Skin epidermis (tissue), 12 donors: ENCODE measurements around the gene GBP7.

Experiments used
- H3K27ac ChIP-seq, 21 experiments: fragments of 200-600 bp; sonication (generic) in 11 of 21; one replicate each; pipeline ENCODE4 v1.5.0; 2020; ENCODE audit warnings: mild to moderate bottlenecking in 3 of 21, inconsistent platforms in 2 of 21, moderate library complexity in 2 of 21
- H3K4me3 ChIP-seq, 7 experiments: fragments of 200-600 bp; sonication (generic) in 2 of 7; one replicate each; pipeline ENCODE4 v1.5.0; 2020; ENCODE audit warnings: inconsistent platforms in 2 of 7, mild to moderate bottlenecking in 2 of 7, moderate library complexity in 1 of 7

GBP7 gene

DNA sequence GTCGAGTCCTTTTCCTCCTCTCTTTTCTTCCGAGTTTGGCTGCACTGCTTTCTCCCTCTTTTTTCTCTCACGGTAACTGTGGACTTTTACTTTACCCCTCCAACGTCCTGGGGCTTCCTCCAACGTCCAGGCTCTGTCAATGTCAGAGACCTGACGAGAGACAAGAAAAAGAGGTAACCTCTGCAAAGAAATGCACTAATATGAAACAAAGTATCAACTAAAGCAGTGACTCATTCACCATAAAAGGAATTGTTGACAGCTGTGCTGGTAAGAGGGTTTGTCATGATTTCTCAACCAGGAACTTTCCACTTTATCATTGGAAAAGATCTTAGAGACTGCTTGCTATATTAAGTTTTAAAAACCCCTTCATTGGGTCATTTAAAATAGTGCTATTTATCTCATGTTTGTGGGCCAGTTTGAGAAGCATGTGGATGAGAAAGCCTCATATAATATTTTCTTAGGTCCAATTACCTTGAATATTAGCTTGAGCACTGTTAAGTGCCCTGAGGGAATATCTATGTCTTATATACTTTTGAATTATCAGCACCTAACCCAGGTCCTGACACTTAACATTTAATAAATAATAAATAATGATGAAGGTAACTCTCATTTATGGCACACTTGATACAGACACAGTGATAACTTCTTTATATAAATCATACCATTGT is 49.8 kb downstream of the GBP7 start, which contains the start of gene GBP2:
Gene GBP2 (minus strand): TSS at position 202 of the 668 bp plus-strand sequence. CDS start 4,148 bp downstream, outside the sequence.
- H3K27ac ChIP-seq, result peak within 1 kb of the TSS in 20 of 21 experiments; percentile 71 to 97 (median 84)
- peak within 1 kb of the TSS; percentile 44 to 64 (median 51) for H3K4me3 ChIP-seq

DNA sequence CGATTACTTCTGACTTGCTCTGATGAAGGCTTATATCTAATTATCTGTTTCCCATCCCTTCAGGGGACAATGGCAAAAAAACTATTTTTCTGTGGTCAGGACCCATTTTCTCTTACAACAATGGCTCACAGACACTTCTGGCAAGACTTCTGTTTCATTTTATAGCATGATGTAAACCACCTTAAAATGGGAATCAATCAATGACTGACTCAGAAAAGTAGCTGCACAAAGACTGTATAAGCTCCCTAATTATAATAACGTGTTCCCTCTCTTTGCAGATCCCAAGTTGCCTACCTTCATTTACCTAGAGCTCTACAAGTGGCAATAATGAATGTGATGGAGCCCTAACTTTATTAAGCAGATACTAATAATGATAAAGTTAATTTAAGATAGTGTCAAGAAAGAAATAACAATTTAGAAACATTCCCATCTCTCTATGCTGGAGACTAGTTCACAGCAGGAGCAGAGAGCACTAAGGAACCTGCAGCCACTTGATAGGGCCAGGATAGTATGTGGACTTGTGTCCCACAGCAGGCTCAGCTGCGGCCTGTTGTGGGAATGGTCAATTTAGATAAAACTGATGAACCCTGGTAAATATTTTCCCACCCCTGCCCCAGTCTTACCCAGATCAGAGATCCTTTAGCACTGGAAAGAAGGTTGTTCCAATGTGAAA is 50.4 kb downstream of the GBP7 start:
- H3K4me3 ChIP-seq, result peak overlapping the region; percentile 44 to 64 (median 51)
- peak overlapping the region in 20 of 21 experiments; percentile 68 to 97 (median 84) for H3K27ac ChIP-seq

DNA sequence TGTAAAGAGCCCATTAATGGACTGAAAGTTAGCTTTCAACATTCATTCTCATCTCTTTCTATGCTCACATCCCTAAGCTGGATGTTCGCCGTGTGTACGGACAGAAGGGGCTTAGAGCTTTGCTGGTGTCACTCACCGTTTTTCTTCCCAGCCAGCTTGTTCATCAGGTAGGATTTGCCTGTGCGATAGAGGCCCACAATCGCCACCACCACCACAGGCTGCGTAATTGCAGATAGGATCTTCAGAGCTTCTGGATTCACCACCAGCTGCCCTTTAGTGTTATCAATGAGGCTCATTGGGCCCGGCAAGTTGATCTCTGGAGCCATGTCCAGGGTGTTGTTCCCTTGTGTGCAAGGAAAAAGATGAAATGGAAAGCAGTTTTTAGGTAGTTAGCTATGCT is 54.2 kb downstream of the GBP7 start:
- H3K27ac ChIP-seq, result no peak overlapping the region
- H3K4me3 ChIP-seq, result no peak overlapping the region

DNA sequence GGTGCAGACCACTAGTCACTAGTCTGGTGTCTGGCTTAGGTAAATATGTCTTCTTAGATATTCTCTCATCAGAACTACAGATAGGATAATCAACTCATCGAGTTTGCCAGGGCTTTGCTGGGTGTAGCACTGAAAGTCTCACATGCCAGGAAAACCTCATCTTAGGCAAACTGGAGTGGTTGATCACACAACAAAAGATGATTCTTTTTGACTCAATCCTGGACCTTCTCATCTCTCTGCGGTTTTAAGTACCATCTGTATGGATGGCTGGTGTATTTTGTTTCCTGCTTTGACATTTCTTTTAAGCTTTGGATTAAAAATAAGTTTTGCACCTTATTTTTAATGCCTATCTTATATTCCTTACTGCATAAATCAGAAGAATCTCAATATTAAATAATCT is 61.1 kb downstream of the GBP7 start:
- no peak overlapping the region for H3K27ac ChIP-seq
- no peak overlapping the region for H3K4me3 ChIP-seq

DNA sequence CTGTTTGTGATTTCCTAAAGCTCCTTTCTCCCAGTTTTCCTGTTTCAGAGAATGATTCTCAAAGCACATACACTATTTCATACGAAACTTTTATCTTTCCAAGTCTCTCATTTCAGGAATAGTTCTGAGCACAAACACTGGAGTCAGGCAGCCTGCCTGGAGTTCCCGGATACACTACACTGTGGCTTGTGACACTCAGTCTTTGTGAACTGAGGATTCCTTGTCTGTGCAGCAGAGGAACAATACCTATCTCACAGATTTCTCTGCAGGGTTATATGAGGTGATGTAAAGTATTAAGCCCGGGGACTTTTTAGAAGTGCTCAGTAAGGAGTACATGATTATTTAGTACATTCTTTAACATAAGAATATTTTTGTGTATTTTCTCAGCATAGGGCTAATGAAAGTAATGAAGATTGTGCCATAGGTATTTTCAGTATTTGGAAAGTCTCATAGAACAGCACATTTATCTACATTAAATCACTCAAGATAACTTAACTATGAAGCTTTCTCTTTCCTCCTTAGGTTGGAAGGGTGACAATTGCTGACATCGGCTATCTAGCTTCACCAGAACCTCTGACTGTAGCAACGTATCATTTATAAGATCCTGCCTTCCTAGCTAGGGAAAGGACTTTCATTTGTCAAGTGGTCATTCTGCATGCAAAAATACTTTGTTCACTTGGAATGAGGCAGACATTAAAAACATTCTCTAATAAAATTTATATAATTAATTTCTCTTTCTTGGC is 62.8 kb downstream of the GBP7 start:
- H3K4me3 ChIP-seq, result no peak overlapping the region
- peak overlapping the region in 1 of 21 experiments; percentile 22 for H3K27ac ChIP-seq

DNA sequence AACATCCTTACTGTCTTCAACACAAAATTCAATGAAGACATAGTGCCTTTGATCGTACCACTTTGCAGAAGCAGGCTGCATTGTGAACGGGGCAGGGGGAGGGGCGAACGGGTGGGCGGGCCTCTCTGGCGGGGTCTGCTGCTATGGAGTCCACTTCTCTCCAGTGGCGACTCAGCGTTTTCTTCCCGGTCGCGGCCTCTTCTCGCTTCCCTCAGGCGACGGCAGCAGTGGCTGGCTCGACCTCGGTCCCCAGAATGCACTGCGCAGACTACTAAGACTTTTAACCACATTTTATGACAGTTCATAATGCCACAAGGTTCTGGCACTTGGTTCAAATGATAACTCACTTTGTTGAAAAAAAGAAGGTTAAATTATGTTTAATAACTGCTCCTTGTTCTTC is 71.1 kb downstream of the GBP7 start:
- no peak overlapping the region for H3K4me3 ChIP-seq

DNA sequence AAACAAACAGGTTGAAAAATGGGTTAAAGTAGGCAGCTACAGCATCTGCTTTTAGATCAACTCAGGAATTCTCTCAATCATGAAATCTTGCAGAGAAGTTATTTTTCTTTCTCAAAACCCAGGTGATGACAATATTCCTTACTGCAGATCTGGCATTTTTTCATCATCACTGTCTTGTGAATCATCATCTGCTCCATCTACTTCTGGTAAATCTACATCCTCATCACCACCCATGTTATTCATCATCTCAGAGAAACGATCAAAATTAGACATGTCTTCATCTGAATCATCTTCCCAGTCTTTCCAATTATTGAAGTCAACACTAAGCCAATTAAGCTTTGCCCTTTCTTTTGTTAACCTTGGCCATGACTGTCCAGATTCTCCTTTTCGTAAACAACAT is 71.7 kb downstream of the GBP7 start:
- no peak overlapping the region for H3K27ac ChIP-seq
- H3K4me3 ChIP-seq, result no peak overlapping the region

More for the DNA sequence above, 71.1 kb downstream of the GBP7 start:
- H3K27ac ChIP-seq, result no peak overlapping the region

DNA sequence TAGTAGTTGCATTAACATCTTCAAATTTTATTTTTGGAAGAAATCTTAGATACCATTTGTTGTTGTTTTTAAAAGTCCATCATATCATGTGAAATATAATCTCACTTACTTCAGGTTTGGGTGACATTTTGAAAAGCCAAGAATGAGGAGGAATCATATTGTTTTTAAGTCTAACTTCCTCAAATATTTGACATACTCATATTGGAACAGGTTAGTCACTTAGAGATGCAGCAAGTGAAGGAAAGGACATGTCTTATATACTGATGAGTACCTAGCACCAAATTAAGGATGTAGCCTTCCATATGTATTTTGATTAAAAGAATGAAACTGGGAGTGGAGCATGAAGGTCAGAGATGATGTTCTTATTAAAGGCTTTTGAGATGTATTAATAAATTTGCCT is 73.8 kb downstream of the GBP7 start:
- H3K4me3 ChIP-seq, result no peak overlapping the region
- no peak overlapping the region for H3K27ac ChIP-seq

DNA sequence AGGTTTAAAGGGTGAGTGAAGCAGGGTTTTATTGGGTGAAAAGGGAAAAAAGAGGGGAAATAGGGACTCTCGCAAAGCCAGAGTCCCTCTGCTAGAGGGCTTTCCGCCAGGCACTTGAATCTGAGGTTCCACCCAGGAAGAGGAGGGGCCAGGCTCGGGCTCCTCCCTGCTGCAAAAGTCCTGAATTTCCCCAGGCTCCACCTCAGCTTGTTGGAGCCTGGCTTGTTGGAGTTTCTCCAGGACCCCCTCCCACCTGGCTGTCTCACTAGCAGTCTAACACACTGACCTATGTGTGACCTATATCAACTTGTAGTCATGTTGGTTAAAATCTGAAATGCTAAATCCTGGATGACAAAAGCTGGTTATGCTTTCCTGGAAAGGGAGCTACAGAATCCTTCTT is 75.4 kb downstream of the GBP7 start:
- Histone ChIP-seq H3K27ac (no peak overlapping the region), H3K4me3 (no peak overlapping the region)

DNA sequence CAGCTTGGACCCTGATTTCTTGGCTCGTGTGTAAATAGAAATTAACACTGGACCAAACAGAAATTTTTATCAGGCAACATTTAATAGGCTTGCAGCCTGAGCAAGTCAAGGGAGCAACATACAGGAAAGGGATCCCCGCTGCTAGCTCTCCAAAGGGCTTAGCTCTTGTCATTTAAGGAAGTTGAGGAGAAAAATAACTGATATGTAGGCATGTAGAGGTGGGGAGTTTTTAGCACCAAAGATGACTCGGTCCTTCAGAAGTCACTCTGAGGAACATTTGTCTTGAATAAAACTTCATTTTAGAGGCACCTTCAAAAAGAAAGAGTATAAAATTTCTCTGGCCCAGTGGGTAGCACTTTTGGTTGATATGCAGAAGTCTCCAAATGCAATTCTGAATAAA is 76.9 kb downstream of the GBP7 start:
- Histone ChIP-seq H3K27ac (no peak overlapping the region), H3K4me3 (no peak overlapping the region)

DNA sequence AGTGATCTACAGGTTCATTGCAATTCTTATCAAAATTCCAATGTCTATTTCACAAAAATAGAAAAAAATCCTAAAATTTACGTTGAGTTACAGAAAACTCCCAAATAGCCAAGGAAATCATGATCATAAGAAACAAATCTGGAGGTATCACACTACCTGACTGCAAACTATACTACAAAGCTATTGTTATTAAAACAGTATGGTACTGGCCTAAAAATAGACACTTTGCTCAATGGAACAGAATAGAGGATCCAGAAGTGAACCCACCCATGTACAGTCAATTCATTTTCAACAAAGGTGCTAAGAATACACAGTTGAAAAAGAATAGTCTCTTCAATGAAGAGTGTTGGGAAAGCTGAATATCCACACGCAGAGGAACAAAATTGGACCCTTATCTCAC is 80.1 kb downstream of the GBP7 start:
- H3K27ac ChIP-seq, result no peak overlapping the region
- no peak overlapping the region for H3K4me3 ChIP-seq

DNA sequence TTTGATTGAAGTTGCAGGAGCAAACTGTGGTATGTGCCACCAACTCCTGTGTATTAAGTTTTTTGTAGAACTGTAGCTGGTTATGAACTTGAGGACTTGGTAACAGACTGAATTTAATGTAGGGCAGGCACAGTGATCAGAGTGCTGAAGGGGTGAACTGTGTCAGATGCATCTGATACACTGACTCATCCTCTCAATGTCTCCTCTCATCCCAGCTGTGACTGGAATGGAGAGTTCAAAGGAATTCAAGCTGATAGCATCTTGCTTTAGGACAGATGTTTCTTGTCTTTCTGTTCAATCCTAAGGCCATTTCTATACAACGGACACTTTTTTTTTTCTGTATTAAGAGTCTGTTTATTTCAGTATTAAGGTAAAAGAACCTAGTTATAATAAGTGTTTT is 85.8 kb downstream of the GBP7 start:
- Histone ChIP-seq H3K4me3 (no peak overlapping the region), H3K27ac (no peak overlapping the region)

DNA sequence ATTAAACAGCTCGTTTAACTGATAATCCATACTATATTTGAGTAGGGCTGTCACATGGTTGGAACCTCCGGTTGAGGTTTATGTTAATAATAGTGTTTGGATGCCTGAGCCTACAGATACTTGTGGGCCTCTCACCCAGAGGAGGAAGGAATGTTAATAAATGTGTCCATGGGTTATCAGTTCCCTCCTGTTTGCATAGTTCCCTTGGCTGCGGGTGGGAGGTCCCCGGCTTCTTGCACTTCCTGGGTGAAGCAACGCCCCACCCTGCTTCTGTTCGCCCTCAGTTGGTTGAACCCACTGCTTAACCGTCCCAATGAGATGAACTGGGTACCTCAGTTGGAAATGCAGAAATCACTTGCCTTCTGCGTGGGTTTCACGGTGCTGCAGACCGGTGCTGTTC is 87.2 kb downstream of the GBP7 start:
- Histone ChIP-seq H3K4me3 (no peak overlapping the region), H3K27ac (no peak overlapping the region)

DNA sequence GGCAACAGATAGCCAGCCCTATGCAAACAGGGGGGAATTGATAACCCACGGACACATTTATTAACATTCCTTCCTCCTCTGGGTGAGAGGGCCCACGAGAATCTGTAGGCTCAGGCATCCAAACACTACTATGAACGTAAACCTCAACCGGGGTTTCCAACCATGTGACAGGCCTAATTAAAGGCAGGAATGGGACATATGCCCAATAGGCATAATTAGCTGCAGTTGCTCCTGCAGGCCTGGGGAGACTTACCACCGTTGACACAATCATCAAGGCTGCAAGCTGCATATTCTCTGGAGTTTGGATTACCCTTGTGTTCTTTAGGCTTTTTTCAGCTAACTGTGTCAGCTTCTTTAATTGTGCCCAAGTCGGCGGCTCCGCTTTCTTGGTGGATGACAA is 88.6 kb downstream of the GBP7 start:
- no peak overlapping the region for H3K4me3 ChIP-seq
- no peak overlapping the region for H3K27ac ChIP-seq

DNA sequence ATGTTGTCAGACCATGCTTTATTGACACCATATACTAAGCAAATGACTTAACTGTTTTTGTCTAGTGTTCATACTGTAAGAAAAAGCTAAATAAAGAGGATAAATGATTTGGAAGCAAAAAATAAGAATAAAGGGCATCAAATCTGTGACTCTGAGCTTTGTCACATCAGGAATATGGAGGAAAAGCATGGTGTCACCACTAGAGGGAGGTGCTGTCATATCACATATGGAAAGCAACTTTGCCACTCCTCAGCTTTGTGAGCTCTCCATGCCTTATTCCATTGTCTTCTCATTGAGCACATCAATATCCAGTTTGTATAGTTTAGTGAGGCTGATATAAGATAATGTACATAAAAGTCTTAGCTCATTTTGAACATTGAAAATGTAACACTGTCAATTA is 90.0 kb downstream of the GBP7 start:
- Histone ChIP-seq H3K27ac (no peak overlapping the region), H3K4me3 (no peak overlapping the region)
